ENCODE data around the gene SETD7.

Gene SETD7

DNA sequence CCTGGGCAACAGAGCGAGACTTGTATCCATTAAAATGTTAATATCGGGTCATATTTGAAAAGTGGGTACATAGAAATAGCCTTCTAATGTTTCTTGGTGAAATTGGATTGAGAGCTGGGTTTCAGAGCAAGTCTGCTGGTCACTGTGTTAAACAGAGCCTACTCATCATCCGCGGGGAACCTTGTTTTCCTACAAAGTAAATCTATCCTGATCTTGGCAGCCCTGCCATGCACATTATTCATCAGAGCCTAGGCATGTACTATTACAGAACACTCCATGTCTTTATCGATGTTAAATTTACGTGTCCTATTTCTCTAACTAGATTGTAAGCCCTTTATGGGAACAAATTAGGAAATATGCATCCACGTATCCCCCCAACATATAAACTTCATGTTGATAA is 18.7 kb downstream of the SETD7 start:
- H3K27ac ChIP-seq (ENCODE audit: low read length) = no peak overlapping the region
- H3K4me3 ChIP-seq (ENCODE audit: low read length) = no peak overlapping the region
- H3K9ac ChIP-seq (ENCODE audit: low read length) = no peak overlapping the region
- no peaks in the 10 kb centered on the region for H3K4me1 ChIP-seq (ENCODE audit: control insufficient read depth, low read depth, low read length)
- H3K36me3 ChIP-seq (ENCODE audit: control insufficient read depth, low read depth, low read length) = no peaks in the 10 kb centered on the region
- H3K9me3 ChIP-seq (ENCODE audit: control insufficient read depth, low read depth, low read length) = no peaks in the 10 kb centered on the region
- H3K27me3 ChIP-seq (ENCODE audit: control insufficient read depth, insufficient read depth, low read length) = no peaks in the 10 kb centered on the region

- H3K4me3 ChIP-seq (ENCODE audit: low read length) = no peak overlapping the region
- no peak overlapping the region for H3K9ac ChIP-seq (ENCODE audit: low read length)
- no peaks in the 10 kb centered on the region for H3K36me3 ChIP-seq (ENCODE audit: control insufficient read depth, low read depth, low read length)
- H3K9me3 ChIP-seq (ENCODE audit: control insufficient read depth, low read depth, low read length) = no peaks in the 10 kb centered on the region
- H3K27me3 ChIP-seq (ENCODE audit: control insufficient read depth, insufficient read depth, low read length) = no peaks in the 10 kb centered on the region
- no peak overlapping the region for H3K27ac ChIP-seq (ENCODE audit: low read length)
- no peaks in the 10 kb centered on the region for H3K4me1 ChIP-seq (ENCODE audit: control insufficient read depth, low read depth, low read length)
Observed at GRCh38 chr4:139535871-139536234, 20.2 kb downstream of the SETD7 start.

DNA sequence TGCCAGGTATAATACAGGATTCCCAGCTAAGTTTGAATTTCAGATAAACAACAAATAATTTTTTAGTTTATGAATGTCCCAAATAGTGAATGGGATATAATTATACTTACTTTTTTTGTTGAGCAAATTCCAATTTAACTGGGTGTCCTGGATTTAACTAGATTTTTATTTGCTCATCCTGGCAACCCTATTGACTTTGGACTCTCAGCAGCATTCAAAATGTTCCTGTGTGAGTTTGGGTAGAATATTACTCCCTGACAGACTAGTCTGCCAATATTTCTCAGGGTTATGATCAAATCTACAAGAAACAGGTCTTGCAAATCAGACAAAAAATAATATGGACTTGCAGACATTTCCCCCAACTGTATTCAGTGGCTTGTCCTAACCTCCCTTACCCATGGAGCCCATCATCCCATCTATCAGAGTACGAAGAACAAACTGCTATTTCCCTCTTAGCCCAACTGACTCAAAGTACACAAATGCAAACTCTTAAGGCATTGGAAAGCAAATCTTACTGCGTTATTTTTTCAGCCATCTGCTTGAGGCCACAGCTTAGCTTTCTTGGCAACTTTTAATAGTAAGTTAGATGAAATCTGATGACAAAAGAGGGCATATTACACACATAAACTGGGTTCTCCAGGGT is 20.7 kb downstream of the SETD7 start:
- Histone ChIP-seq H3K4me1 (ENCODE audit: control insufficient read depth, low read depth, low read length) (no peaks in the 10 kb centered on the region), H3K27ac (ENCODE audit: low read length) (no peak overlapping the region), H3K27me3 (ENCODE audit: control insufficient read depth, insufficient read depth, low read length) (no peaks in the 10 kb centered on the region), H3K36me3 (ENCODE audit: control insufficient read depth, low read depth, low read length) (no peaks in the 10 kb centered on the region), H3K4me3 (ENCODE audit: low read length) (no peak overlapping the region), H3K9ac (ENCODE audit: low read length) (no peak overlapping the region), H3K9me3 (ENCODE audit: control insufficient read depth, low read depth, low read length) (no peaks in the 10 kb centered on the region)

DNA sequence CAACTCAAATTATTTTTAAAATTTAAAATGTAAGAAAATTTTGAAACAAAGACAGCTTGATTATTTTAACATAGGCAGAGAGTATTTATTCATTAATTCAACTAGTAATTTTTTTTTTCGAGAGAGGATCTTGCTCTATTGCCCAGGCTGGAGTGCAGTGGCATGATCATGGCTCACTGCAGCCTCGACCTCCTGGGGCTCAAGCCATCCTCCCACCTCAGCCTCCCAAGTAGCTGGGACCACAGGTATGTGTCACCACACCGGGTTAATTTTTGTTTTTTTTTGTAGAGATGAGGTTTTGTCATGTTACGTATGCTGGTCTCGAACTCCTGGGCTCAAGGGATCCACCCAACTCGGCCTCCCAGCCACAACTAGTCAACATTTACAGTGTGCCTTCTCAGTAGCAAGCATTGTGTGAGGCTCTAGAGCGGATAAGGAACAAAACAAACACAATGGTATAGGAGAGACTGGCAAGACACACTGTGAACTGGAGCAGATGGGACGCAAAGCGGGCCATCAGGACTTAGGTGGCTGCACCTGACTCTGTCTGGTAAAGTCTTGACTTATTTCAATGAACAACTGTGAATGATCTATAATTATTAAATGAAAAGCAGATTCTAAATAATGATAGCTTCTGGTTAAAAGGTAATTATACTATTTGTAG is 21.6 kb downstream of the SETD7 start:
- Histone ChIP-seq H3K9ac (ENCODE audit: low read length) (no peak overlapping the region), H3K27ac (ENCODE audit: low read length) (no peak overlapping the region), H3K27me3 (ENCODE audit: control insufficient read depth, insufficient read depth, low read length) (no peaks in the 10 kb centered on the region), H3K4me1 (ENCODE audit: control insufficient read depth, low read depth, low read length) (no peaks in the 10 kb centered on the region), H3K9me3 (ENCODE audit: control insufficient read depth, low read depth, low read length) (no peaks in the 10 kb centered on the region), H3K36me3 (ENCODE audit: control insufficient read depth, low read depth, low read length) (no peaks in the 10 kb centered on the region), H3K4me3 (ENCODE audit: low read length) (no peak overlapping the region)

- Histone ChIP-seq H3K4me1 (ENCODE audit: control insufficient read depth, low read depth, low read length) (no peaks in the 10 kb centered on the region), H3K9ac (ENCODE audit: low read length) (no peak overlapping the region), H3K9me3 (ENCODE audit: control insufficient read depth, low read depth, low read length) (no peaks in the 10 kb centered on the region), H3K36me3 (ENCODE audit: control insufficient read depth, low read depth, low read length) (no peaks in the 10 kb centered on the region), H3K4me3 (ENCODE audit: low read length) (no peak overlapping the region), H3K27ac (ENCODE audit: low read length) (no peak overlapping the region), H3K27me3 (ENCODE audit: control insufficient read depth, insufficient read depth, low read length) (no peaks in the 10 kb centered on the region)
Observed at GRCh38 chr4:139533511-139533910, 22.5 kb downstream of the SETD7 start.

- Histone ChIP-seq H3K36me3 (ENCODE audit: control insufficient read depth, low read depth, low read length) (no peaks in the 10 kb centered on the region), H3K4me3 (ENCODE audit: low read length) (no peak overlapping the region), H3K9ac (ENCODE audit: low read length) (no peak overlapping the region), H3K4me1 (ENCODE audit: control insufficient read depth, low read depth, low read length) (no peaks in the 10 kb centered on the region), H3K9me3 (ENCODE audit: control insufficient read depth, low read depth, low read length) (no peaks in the 10 kb centered on the region), H3K27ac (ENCODE audit: low read length) (no peak overlapping the region), H3K27me3 (ENCODE audit: control insufficient read depth, insufficient read depth, low read length) (no peaks in the 10 kb centered on the region)
Observed at GRCh38 chr4:139532947-139533346, 23.1 kb downstream of the SETD7 start.

GRCh38 chr4:139530833-139531427 is 25.1 kb downstream of the SETD7 start:
- no peaks in the 10 kb centered on the region for H3K9me3 ChIP-seq (ENCODE audit: control insufficient read depth, low read depth, low read length)
- H3K36me3 ChIP-seq (ENCODE audit: control insufficient read depth, low read depth, low read length) = no peaks in the 10 kb centered on the region
- H3K4me3 ChIP-seq (ENCODE audit: low read length) = no peak overlapping the region
- H3K4me1 ChIP-seq (ENCODE audit: control insufficient read depth, low read depth, low read length) = no peaks in the 10 kb centered on the region
- H3K27me3 ChIP-seq (ENCODE audit: control insufficient read depth, insufficient read depth, low read length) = no peaks in the 10 kb centered on the region
- no peak overlapping the region for H3K9ac ChIP-seq (ENCODE audit: low read length)
- no peak overlapping the region for H3K27ac ChIP-seq (ENCODE audit: low read length)

GRCh38 chr4:139528377-139529005 is 27.5 kb downstream of the SETD7 start:
- Histone ChIP-seq H3K9me3 (ENCODE audit: control insufficient read depth, low read depth, low read length) (no peaks in the 10 kb centered on the region), H3K9ac (ENCODE audit: low read length) (no peak overlapping the region), H3K4me3 (ENCODE audit: low read length) (no peak overlapping the region), H3K36me3 (ENCODE audit: control insufficient read depth, low read depth, low read length) (no peaks in the 10 kb centered on the region), H3K4me1 (ENCODE audit: control insufficient read depth, low read depth, low read length) (no peaks in the 10 kb centered on the region), H3K27me3 (ENCODE audit: control insufficient read depth, insufficient read depth, low read length) (no peaks in the 10 kb centered on the region), H3K27ac (ENCODE audit: low read length) (no peak overlapping the region)

DNA sequence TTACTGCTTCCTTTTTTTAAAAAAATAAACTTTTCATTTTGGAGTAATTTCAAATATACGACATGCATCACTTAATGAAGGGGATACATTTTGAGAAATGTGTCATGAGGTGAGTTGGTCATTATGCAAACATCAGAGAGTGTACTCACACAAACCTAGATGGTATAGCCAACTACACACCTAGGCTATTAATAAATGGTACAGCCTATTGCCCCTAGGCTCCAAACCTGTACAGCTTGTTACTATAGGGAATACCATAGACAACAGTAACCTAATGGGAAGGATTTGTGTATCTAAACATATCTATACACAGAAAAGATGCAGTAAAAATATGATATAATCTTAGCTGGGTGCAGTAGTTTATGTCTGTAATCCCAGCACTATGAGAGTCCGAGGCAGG is 29.1 kb downstream of the SETD7 start:
- Histone ChIP-seq H3K36me3 (ENCODE audit: control insufficient read depth, low read depth, low read length) (no peaks in the 10 kb centered on the region), H3K27me3 (ENCODE audit: control insufficient read depth, insufficient read depth, low read length) (no peaks in the 10 kb centered on the region), H3K4me1 (ENCODE audit: control insufficient read depth, low read depth, low read length) (no peaks in the 10 kb centered on the region), H3K9ac (ENCODE audit: low read length) (no peak overlapping the region), H3K27ac (ENCODE audit: low read length) (no peak overlapping the region), H3K4me3 (ENCODE audit: low read length) (no peak overlapping the region), H3K9me3 (ENCODE audit: control insufficient read depth, low read depth, low read length) (no peaks in the 10 kb centered on the region)

GRCh38 chr4:139525414-139525813 is 30.6 kb downstream of the SETD7 start:
- Histone ChIP-seq H3K27me3 (ENCODE audit: control insufficient read depth, insufficient read depth, low read length) (no peaks in the 10 kb centered on the region), H3K9me3 (ENCODE audit: control insufficient read depth, low read depth, low read length) (no peaks in the 10 kb centered on the region), H3K36me3 (ENCODE audit: control insufficient read depth, low read depth, low read length) (no peaks in the 10 kb centered on the region), H3K4me1 (ENCODE audit: control insufficient read depth, low read depth, low read length) (no peaks in the 10 kb centered on the region), H3K27ac (ENCODE audit: low read length) (no peak overlapping the region), H3K4me3 (ENCODE audit: low read length) (no peak overlapping the region), H3K9ac (ENCODE audit: low read length) (no peak overlapping the region)

- H3K27ac ChIP-seq (ENCODE audit: low read length) = no peak overlapping the region
- H3K27me3 ChIP-seq (ENCODE audit: control insufficient read depth, insufficient read depth, low read length) = no peaks in the 10 kb centered on the region
- no peaks in the 10 kb centered on the region for H3K4me1 ChIP-seq (ENCODE audit: control insufficient read depth, low read depth, low read length)
- H3K9ac ChIP-seq (ENCODE audit: low read length) = no peak overlapping the region
- no peaks in the 10 kb centered on the region for H3K9me3 ChIP-seq (ENCODE audit: control insufficient read depth, low read depth, low read length)
- no peaks in the 10 kb centered on the region for H3K36me3 ChIP-seq (ENCODE audit: control insufficient read depth, low read depth, low read length)
- H3K4me3 ChIP-seq (ENCODE audit: low read length) = no peak overlapping the region
Observed at GRCh38 chr4:139524062-139524631, 31.9 kb downstream of the SETD7 start.

All from iPS-18a (cell line).